HEK293T (cell line): ENCODE data around the gene KIAA1328.

ENCODE experiments used
- CTCF ChIA-PET: fragments of 350-600 bp; formaldehyde crosslinking; extraction: SDS; loops from one replicate; lab custom pipeline; 2021; ENCODE audit warnings: antibody characterized with exemption, inconsistent platforms; lab: Yijun Ruan, JAX
- POLR2A ChIA-PET: fragments of 350-600 bp; formaldehyde crosslinking; extraction: SDS; loops from one replicate; lab custom pipeline; 2020; ENCODE audit warnings: antibody characterized with exemption, inconsistent platforms; lab: Yijun Ruan, JAX
- DNase-seq: peaks from one replicate; pipeline ENCODE4 v3.0.0; 2012; ENCODE audit warnings: mixed read lengths; ENCODE audit errors: extremely low spot score
- ARNT ChIP-seq: fragments of 450-650 bp; IDR thresholded peaks from 2 replicates; pipeline ENCODE4 v1.6.1; 2017; ENCODE audit warnings: mild to moderate bottlenecking
- BHLHE40 ChIP-seq: fragments of 450-650 bp; IDR thresholded peaks from 2 replicates; pipeline ENCODE4 v1.6.1; 2016; ENCODE audit warnings: mild to moderate bottlenecking, moderate library complexity, borderline replicate concordance
- CTBP1 ChIP-seq: fragments of 450-650 bp; IDR thresholded peaks from 2 replicates; pipeline ENCODE4 v1.6.1; 2016; ENCODE audit warnings: borderline replicate concordance
- ELF4 ChIP-seq: fragments of 450-650 bp; IDR thresholded peaks from 2 replicates; pipeline ENCODE4 v1.6.1; 2017; ENCODE audit warnings: antibody characterized with exemption
- FOXA1 ChIP-seq: fragments of 450-650 bp; IDR thresholded peaks from 2 replicates; pipeline ENCODE4 v1.6.1; 2016; ENCODE audit warnings: mild to moderate bottlenecking
- FOXK2 ChIP-seq: fragments of 450-650 bp; IDR thresholded peaks from 2 replicates; pipeline ENCODE4 v1.6.1; 2016; ENCODE audit warnings: mild to moderate bottlenecking
- FOXM1 ChIP-seq: fragments of 450-650 bp; IDR thresholded peaks from 2 replicates; pipeline ENCODE4 v1.6.1; 2017; ENCODE audit warnings: mild to moderate bottlenecking, borderline replicate concordance
- HDGF ChIP-seq: fragments of 450-650 bp; IDR thresholded peaks from 2 replicates; pipeline ENCODE4 v1.6.1; 2017; ENCODE audit warnings: antibody characterized with exemption, borderline replicate concordance
- L3MBTL2 ChIP-seq: fragments of 450-650 bp; conservative IDR thresholded peaks from 2 replicates; pipeline ENCODE4 v1.6.1; 2016; ENCODE audit warnings: mild to moderate bottlenecking
- LEF1 ChIP-seq: fragments of 450-650 bp; IDR thresholded peaks from 2 replicates; pipeline ENCODE4 v1.6.1; 2017; ENCODE audit warnings: mild to moderate bottlenecking, borderline replicate concordance
- NFRKB ChIP-seq: fragments of 450-650 bp; IDR thresholded peaks from 2 replicates; pipeline ENCODE4 v1.6.1; 2016; ENCODE audit warnings: mild to moderate bottlenecking, moderate library complexity
- PKNOX1 ChIP-seq: fragments of 450-650 bp; IDR thresholded peaks from 2 replicates; pipeline ENCODE4 v1.6.1; 2016
- SP1 ChIP-seq: fragments of 450-650 bp; IDR thresholded peaks from 2 replicates; pipeline ENCODE4 v1.6.1; 2017
- SUZ12 ChIP-seq: fragments of 450-650 bp; IDR thresholded peaks from 2 replicates; pipeline ENCODE4 v1.6.1; 2016; ENCODE audit warnings: mild to moderate bottlenecking
- TARDBP ChIP-seq: fragments of 450-650 bp; IDR thresholded peaks from 2 replicates; pipeline ENCODE4 v1.6.1; 2016
- ZNF384 ChIP-seq: fragments of 450-650 bp; IDR thresholded peaks from 2 replicates; pipeline ENCODE4 v1.6.1; 2016

KIAA1328 gene

GRCh38 chr18:37252854-37253393, 424.0 kb downstream of the KIAA1328 start:
- no peak for TF ChIP-seq FOXM1
- no peak for TF ChIP-seq FOXK2
- no peak for TF ChIP-seq FOXA1
- no peak for TF ChIP-seq CTBP1
- no peak for TF ChIP-seq LEF1
- TF ChIP-seq TARDBP, result no peak
- no peak for TF ChIP-seq ELF4
- TF ChIP-seq SUZ12, result no peak
- TF ChIP-seq SP1, result no peak
- TF ChIP-seq PKNOX1, result no peak
- no peak for TF ChIP-seq L3MBTL2
- no peak for TF ChIP-seq BHLHE40
- no peak for TF ChIP-seq HDGF
- TF ChIP-seq NFRKB, result no peak
- TF ChIP-seq ARNT, result no peak
- TF ChIP-seq ZNF384, result no peak
- POLR2A ChIA-PET, result interaction anchor here (0.8 to 1.0 kb wide), 2 partner anchors 13 to 424 kb away, joined by 3 read pairs; partner anchors contain the start of genes KIAA1328 and TPGS2
- DNase-seq, result no peak
- CTCF ChIA-PET, result interaction anchor here (0.5 to 1.6 kb wide), 3 partner anchors 71 to 199 kb away, joined by 3 read pairs; no protein-coding TSS in a partner anchor

- ChIA-PET POLR2A (interaction anchor here (0.8 to 1.0 kb wide), 2 partner anchors 14 to 425 kb away, joined by 3 read pairs; partner anchors contain the start of genes KIAA1328 and TPGS2), CTCF (interaction anchor here (0.5 to 1.6 kb wide), 3 partner anchors 70 to 199 kb away, joined by 3 read pairs; no protein-coding TSS in a partner anchor)
- DNase-seq, result peak; percentile 98
- TF ChIP-seq TARDBP, result no peak
- peak; percentile 91 for TF ChIP-seq L3MBTL2
- no peak for TF ChIP-seq ZNF384
These were observed 424.7 kb downstream of the KIAA1328 start for GRCh38 chr18:37253394-37254235.

- CTCF ChIA-PET, result interaction anchor here (1.6 kb wide), 1 partner anchor 69 kb away, joined by 3 read pairs; no protein-coding TSS in a partner anchor
- peak; percentile 58 for DNase-seq
- no peak for TF ChIP-seq BHLHE40
- TF ChIP-seq PKNOX1, result no peak
- no peak for TF ChIP-seq CTBP1
- TF ChIP-seq TARDBP, result no peak
- TF ChIP-seq LEF1, result no peak
- TF ChIP-seq FOXK2, result no peak
- no peak for TF ChIP-seq ELF4
- TF ChIP-seq FOXA1, result no peak
- no peak for TF ChIP-seq ZNF384
- no peak for TF ChIP-seq NFRKB
- TF ChIP-seq SP1, result no peak
- TF ChIP-seq ARNT, result no peak
- TF ChIP-seq HDGF, result no peak
- no peak for TF ChIP-seq FOXM1
- no peak for TF ChIP-seq L3MBTL2
- TF ChIP-seq SUZ12, result no peak
- POLR2A ChIA-PET, result interaction anchor here (1.0 kb wide), 1 partner anchor 220 kb away, joined by 3 read pairs; no protein-coding TSS in a partner anchor
These were observed 425.4 kb downstream of the KIAA1328 start for GRCh38 chr18:37254236-37254754.

GRCh38 chr18:37254973-37255372, 426.0 kb downstream of the KIAA1328 start:
- POLR2A ChIA-PET, result interaction anchor here (1.0 kb wide), 1 partner anchor 219 kb away, joined by 3 read pairs; no protein-coding TSS in a partner anchor

GRCh38 chr18:37258131-37258530, 429.2 kb downstream of the KIAA1328 start:
- DNase-seq, result no peak
- no peak for TF ChIP-seq HDGF
- no peak for TF ChIP-seq ELF4
- TF ChIP-seq ARNT, result no peak
- no peak for TF ChIP-seq TARDBP
- no peak for TF ChIP-seq FOXK2
- TF ChIP-seq CTBP1, result no peak
- no peak for TF ChIP-seq ZNF384
- TF ChIP-seq L3MBTL2, result no peak
- TF ChIP-seq PKNOX1, result no peak
- no peak for TF ChIP-seq BHLHE40
- TF ChIP-seq FOXA1, result no peak
- TF ChIP-seq FOXM1, result no peak
- TF ChIP-seq NFRKB, result no peak
- TF ChIP-seq LEF1, result no peak
- no peak for TF ChIP-seq SUZ12
- TF ChIP-seq SP1, result no peak
- CTCF ChIA-PET, result interaction anchor here (1.6 kb wide), 1 partner anchor 8 kb away, joined by 4 read pairs; no protein-coding TSS in a partner anchor
- POLR2A ChIA-PET, result no interaction called here

More at GRCh38 chr18:37254973-37255372, 426.0 kb downstream of the KIAA1328 start:
- TF ChIP-seq ZNF384 (no peak), FOXM1 (no peak), SUZ12 (no peak), TARDBP (no peak), FOXK2 (no peak), ELF4 (no peak)
- no peak for DNase-seq
- CTCF ChIA-PET, result no interaction called here
